ENCODE results near the gene CCDC92.

CCDC92 gene

DNA sequence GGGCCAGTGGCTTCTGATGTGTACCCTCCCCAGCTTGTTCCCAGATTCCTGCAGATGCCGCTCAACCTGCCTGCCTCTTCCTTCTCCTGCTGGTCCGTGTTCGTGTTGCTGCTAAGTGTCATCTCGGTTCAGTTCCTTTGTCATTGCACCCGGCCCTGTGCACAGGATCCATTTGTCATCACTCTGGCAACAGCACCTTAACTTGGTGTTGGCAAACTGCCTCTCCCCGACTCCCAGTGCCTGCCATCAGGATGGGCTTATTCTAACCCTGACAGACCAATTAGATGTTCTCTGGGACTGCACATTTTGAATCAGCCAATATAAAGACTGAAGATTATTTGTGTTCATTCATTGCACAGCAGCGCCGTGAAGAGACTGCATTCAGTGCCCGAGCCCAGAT lies 73.3 kb downstream of the CCDC92 start:
- H3K4me3 ChIP-seq (ENCODE audit: low read length) = no peak overlapping the region
- TF ChIP-seq, protein P1, sequence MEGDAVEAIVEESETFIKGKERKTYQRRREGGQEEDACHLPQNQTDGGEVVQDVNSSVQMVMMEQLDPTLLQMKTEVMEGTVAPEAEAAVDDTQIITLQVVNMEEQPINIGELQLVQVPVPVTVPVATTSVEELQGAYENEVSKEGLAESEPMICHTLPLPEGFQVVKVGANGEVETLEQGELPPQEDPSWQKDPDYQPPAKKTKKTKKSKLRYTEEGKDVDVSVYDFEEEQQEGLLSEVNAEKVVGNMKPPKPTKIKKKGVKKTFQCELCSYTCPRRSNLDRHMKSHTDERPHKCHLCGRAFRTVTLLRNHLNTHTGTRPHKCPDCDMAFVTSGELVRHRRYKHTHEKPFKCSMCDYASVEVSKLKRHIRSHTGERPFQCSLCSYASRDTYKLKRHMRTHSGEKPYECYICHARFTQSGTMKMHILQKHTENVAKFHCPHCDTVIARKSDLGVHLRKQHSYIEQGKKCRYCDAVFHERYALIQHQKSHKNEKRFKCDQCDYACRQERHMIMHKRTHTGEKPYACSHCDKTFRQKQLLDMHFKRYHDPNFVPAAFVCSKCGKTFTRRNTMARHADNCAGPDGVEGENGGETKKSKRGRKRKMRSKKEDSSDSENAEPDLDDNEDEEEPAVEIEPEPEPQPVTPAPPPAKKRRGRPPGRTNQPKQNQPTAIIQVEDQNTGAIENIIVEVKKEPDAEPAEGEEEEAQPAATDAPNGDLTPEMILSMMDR (conservative IDR thresholded peaks at IDR 0.05; ENCODE audit: low read length) = no peak
- no peak for DNase-seq (ENCODE audit: low read depth)

DNA sequence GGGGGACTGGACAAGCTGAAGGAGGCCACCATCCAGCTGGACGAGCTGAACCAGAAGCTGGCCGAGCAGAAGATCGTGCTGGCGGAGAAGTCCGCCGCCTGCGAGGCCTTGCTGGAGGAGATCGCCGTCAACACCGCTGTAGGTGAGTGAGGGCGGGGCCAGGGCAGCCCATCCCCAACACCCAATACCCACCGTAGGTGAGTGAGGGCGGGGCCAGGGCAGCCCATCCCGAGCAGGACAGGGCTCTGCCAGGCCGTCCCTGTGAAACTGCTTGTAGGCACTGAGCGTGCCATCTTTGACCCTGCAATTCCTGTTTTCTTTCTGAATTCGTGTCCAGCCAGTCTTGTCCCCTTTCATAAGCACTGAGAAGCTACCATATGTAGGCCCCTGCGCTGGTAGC lies 74.0 kb downstream of the CCDC92 start:
- H3K4me3 ChIP-seq (ENCODE audit: low read length) = no peak overlapping the region
- no peak for DNase-seq (ENCODE audit: low read depth)
- TF ChIP-seq, protein P1 (conservative IDR thresholded peaks at IDR 0.05; ENCODE audit: low read length) = no peak

DNA sequence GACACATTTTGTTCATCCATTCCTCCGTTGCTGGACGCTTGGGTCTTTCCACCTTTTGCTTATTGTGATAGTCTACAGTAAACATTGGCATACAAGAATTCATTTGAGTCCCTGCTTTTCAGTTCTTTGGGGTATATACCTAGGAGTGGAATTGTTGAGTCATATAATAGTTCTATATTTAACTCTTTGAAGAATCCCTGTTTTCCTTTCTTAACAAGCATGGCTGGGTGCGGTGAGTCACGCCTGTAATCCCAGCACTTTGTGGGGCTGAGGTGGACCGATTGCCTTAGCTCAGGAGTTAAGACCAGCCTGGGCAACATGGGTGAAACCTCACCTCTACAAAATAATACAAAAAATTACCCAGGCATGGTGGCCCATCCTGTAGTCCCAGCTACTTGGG lies 75.4 kb downstream of the CCDC92 start:
- peak overlapping the region; percentile 57 for H3K4me3 ChIP-seq (ENCODE audit: low read length)
- peak; percentile 71 for DNase-seq (ENCODE audit: low read depth)
- TF ChIP-seq, protein P1 (conservative IDR thresholded peaks at IDR 0.05; ENCODE audit: low read length) = no peak

DNA sequence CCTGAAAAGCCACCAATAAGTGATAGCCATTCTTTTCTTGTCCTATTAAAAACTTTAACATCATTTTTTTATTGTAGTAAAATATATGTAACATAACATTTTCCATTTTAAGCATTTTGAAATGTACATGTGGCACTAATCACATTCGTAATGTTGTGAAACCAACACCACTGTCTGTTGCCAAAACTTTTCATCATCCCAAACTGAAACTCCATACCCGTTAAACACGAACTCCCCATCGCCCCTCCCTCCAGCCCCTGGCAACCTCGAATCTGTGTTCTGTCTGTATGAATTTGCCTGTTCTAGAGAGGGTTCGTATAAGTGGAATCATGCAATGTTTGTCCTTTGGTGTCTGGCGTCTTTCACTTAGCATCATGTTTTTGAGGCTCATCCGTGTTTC lies 75.9 kb downstream of the CCDC92 start:
- peak overlapping the region; percentile 57 for H3K4me3 ChIP-seq (ENCODE audit: low read length)
- TF ChIP-seq, protein P1 (conservative IDR thresholded peaks at IDR 0.05; ENCODE audit: low read length) = no peak
- DNase-seq (ENCODE audit: low read depth) = peak; percentile 89

DNA sequence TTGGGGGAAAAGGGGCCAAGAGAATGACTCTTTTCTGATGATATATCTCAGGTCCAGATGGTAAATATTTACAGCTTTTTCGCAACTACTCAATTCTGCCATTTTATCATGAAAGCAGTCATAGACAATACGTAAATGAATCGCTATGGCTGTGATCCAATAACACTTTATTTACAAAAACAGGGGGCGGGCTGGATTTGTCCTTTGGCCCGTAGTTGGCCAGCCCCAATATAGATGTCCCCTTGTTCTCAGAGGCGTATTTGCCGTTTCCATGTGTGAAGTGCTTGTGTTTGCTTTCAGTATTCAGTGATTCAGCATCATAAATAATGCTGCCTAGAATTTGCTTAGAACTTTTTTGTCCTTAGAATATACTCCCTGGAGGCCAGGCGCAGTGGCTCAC lies 77.2 kb downstream of the CCDC92 start:
- H3K4me3 ChIP-seq (ENCODE audit: low read length) = no peak overlapping the region
- TF ChIP-seq, protein P1 (conservative IDR thresholded peaks at IDR 0.05; ENCODE audit: low read length) = no peak
- DNase-seq (ENCODE audit: low read depth) = no peak

DNA sequence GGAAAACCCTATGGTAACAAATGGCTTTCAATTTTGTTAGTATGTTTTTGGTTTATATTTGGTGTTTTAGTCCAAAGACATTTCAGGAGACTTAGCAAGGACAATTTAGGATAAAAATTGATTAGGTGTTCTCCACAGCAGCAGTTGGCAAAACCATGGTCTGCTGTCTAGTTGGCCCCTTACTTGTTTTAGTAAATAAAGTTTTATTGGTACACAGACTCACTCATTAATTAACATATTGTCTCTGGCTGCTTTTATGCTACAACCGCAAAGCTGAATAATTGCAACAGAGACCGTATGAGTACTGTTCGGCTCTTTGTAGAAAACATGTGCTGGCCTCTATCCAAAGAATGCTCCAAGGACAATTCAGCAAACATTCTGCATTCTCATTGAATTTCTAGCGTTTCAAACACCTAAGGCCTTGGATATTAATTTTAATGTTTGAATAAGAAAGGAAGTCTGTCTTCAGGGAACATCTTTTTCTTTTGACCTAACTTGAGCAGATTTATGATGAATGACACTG lies 77.7 kb downstream of the CCDC92 start:
- TF ChIP-seq, protein P1 (conservative IDR thresholded peaks at IDR 0.05; ENCODE audit: low read length) = no peak
- DNase-seq (ENCODE audit: low read depth) = no peak
- no peak overlapping the region for H3K4me3 ChIP-seq (ENCODE audit: low read length)

DNA sequence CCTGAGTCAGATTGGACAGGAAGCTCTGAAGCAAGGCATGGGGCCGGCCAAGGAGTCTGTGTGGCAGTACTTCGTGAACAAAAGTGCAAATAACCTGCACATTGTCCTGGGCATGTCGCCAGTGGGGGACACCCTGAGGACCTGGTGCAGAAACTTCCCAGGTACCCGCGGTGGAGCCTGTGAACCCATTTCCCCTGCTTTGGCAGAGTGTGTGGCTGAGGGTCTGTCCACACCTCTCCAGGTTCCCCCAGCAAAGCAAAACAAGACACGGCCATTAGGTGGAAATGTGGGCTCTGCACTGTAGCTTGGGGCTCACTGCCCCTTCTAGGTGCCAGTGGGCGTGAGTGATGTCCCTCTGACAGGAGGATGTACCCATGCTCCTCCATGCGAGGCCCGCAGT lies 79.4 kb downstream of the CCDC92 start:
- no peak for DNase-seq (ENCODE audit: low read depth)
- TF ChIP-seq, protein P1 (conservative IDR thresholded peaks at IDR 0.05; ENCODE audit: low read length) = no peak
- H3K4me3 ChIP-seq (ENCODE audit: low read length) = no peak overlapping the region
